Measurements from ENCODE around the gene FMOD. TPM values are rescaled to one million over a fixed set of nuclear protein-coding genes. Genes with fewer than 3 reads are reported as not detected.
"Not testable (repeated sequence)": the region's sequence is repeated elsewhere in the genome, so short reads cannot be mapped to it uniquely, and the experiment has no call there.

The FMOD gene
- total RNA-seq, 1 donor from 2014 or later, result 31.9 TPM

GRCh38 chr1:203325418-203326091, 25.4 kb downstream of the FMOD start:
- no peak for DNase-seq

DNA sequence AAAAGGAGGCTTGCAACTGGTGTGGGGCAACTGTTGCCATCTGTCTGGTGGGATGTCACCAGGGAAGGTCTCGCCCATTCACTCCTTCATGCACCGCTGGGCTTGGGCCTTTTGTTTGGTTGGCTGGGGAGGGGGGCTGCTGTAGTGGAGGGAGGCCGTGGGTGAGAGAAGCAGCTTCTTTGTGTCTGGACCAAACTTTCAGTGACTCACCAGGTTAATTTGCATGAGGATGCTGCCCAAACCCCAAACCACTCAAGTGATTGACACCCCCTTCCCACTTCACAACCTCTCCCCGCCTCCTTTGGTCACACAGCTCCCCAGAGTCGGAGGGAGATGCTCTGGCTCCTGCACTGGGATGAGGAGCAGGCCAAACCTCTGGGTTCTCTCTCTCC, 25.9 kb downstream of the FMOD start:
- DNase-seq, result no peak

GRCh38 chr1:203324105-203325025, 26.6 kb downstream of the FMOD start:
- DNase-seq, result no peak

DNA sequence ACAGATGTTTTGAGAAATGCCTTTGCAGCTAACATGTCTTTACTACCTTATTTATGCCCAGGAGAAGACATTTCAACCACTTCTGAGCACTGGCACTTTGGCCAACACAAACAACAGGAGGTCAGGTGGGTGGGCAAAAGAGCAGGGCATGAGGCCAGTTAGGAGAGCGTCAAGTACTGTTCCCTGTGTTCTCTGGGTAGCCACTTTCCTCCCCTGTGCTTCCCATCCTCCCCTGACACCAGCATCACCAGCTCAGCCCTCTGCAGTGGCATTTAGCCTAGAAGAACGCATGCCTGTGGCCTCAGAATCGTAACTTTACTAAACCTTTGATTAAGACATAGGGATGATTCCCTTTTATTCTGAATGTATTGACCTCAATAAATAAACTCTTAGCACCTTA, 27.3 kb downstream of the FMOD start:
- no peak for DNase-seq

- DNase-seq, result no peak
These were observed 28.3 kb downstream of the FMOD start for GRCh38 chr1:203322500-203323179.

- DNase-seq, result no peak
These were observed 29.5 kb downstream of the FMOD start for GRCh38 chr1:203321273-203322052.

DNA sequence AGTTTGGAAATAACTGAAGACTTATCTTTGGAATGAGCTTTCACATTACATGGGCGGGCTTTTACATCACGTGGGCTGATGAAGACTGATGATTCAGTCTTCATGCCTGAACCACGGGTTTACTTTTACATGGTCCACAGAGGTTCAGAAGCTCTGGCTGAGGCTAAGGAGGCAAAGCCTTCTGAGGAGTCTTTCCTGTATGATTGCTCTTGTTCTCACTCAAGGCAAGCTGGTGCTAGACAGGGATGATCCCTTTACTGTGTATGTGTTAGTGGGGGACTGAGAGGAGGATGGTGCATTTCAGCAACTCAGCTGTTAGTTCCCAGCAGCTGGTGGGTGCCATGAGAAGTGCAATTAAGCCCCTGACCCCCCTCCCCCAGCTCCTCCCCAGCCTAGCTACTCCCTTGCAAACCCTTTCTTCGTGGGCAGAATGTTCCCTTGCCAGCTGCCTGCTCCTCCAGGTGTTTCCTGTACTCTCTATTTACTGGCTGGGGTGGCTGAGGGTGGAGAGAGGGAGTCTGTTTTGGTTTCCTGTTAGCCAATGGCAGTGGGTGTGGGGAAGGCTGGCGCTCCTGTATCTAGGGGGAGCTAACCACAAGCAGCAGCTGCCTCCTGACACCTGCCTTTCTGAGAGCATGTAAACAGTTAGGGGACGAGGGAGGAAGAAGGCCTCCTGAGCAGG, 30.2 kb downstream of the FMOD start:
- DNase-seq, result peak; percentile 48

DNA sequence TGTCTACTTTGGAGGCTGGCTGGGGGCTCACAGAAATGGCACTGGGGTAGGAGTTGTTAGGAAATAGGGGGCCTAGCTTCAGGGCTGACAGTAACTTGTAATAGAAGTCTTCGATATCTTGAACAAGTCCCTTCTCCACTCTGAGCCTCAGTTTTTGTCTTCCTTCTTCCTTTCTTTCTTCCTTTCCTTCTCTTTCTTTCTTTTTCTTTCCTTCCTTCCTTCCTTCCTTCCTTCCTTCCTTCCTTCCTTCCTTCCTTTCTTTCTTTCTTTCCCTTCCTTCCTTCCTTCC, 32.7 kb downstream of the FMOD start:
- DNase-seq, result no peak

- no peak for DNase-seq
These were observed 33.3 kb downstream of the FMOD start for GRCh38 chr1:203317429-203318228.

DNA sequence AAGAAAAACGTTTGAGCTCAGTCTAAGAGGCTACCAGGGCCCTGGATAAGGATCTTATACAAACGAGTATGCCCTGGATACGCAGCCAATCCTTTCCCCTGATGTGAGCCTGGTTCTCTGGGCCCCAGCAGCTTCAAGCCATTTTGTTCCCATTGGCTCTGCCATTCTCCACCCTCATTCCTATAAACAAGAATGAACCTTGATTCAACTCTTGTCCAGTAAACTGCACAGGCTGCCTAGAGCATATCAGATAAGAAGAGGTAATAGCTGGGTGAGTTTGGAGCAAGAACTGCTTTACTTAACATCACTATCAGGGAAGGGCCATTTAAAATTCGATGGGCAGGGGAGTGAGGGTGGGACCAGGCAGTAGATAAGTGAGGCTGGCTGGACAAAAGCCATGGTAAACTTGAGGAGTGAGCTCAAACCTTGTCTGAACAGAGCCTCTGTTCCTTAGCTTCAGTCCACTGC, 34.3 kb downstream of the FMOD start:
- no peak for DNase-seq

- DNase-seq, result not testable (repeated sequence)
These were observed 36.7 kb downstream of the FMOD start for GRCh38 chr1:203314025-203314759.

DNA sequence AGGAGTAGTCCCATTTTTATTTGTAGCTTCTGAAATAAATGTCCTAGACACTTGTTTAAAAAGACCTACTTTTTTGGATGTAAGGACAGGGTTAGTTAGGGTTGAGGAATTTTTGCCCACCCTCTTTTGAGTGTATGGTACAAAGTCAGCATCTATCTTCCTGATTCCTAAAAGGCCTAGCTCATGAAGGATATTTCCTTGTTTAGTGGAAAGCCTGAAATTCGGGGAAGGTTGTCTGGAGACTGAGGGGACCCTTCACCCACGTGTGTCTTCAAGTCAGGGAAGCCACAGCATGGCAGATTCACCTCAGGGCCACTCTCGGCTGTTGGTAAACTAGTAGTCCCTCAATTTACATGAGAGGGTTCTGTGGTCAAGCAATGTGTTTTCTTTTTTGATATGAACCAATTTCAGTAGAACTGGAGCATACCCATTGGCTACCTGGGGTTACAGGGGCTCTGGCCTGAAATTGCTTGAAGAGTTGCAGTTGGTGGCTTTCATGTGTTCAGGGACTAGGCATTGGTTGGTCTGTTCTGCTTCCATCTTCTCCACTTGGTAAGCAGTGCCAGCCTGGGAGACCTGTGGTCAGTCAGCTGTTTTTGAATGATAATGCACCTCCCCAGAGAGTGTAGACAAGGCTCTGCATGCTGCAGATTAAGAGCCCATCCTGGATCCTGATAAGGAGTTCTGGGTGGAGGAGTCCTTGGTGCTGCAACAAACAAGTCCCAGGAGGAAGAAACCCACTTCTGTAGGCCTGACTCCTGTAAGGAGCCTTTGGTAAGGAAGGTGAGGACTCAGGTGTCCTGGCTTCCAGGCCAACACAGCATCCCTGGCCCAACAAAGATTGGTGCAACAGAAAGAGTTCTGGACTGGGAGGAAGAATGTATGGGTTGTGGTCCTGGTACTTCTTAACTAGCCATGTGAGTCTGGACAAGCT, 39.3 kb downstream of the FMOD start:
- no peak for DNase-seq

- no peak for DNase-seq
These were observed 42.0 kb downstream of the FMOD start for GRCh38 chr1:203308923-203309331.

DNA sequence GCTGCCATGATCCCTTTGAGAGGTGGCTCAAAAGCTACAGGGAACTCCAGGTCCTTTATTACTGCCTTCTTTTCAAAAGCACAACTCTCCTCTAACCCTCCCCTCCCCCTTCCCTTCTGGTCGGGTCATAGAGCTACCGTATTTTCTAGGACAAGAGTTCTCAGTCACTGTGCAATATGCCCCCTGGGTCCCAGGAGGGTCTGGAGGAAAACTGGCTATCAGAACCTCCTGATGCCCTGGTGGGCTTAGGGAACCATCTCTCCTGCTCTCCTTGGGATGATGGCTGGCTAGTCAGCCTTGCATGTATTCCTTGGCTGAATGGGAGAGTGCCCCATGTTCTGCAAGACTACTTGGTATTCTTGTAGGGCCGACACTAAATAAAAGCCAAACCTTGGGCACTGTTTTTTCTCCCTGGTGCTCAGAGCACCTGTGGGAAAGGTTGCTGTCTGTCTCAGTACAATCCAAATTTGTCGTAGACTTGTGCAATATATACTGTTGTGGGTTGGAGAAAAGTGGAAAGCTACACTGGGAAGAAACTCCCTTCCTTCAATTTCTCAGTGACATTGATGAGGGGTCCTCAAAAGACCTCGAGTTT, 42.5 kb downstream of the FMOD start:
- DNase-seq, result no peak

GRCh38 chr1:203307641-203308126, 43.2 kb downstream of the FMOD start:
- no peak for DNase-seq

DNA sequence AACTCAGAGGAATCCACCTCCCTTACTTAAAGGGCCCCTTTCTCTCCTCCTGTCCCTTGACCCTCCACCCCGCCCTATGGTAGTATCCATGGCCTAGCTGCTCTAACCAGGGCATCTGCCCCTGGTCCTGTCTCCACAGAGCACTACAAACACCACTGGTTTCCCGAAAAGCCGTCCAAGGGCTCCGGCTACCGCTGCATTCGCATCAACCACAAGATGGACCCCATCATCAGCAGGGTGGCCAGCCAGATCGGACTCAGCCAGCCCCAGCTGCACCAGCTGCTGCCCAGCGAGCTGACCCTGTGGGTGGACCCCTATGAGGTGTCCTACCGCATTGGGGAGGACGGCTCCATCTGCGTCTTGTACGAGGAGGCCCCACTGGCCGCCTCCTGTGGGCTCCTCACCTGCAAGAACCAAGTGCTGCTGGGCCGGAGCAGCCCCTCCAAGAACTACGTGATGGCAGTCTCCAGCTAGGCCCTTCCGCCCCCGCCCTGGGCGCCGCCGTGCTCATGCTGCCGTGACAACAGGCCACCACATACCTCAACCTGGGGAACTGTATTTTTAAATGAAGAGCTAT, 43.9 kb downstream of the FMOD start:
- DNase-seq, result no peak

GRCh38 chr1:203306089-203306964, 44.6 kb downstream of the FMOD start:
- DNase-seq, result peak; percentile 75

Measured in skin of body (tissue), 2 donors.